PC-3 (cell line): Measurements from ENCODE around the gene OR1J2. TPM values are rescaled to one million over a fixed set of nuclear protein-coding genes. Genes with fewer than 3 reads are reported as not detected.

Experiments used
- ATAC-seq: fragments of 200-7000 bp; cut with Tn5 transposase; 2 replicates; pipeline ENCODE4 v1.9.1; 2020; ENCODE audit warnings: mild to moderate bottlenecking, moderate library complexity
- Bru-seq: library from RNA; stranded (reverse); fragments of 400-500 nt; gene quantifications from one replicate; lab custom pipeline; 2021; lab: Mats Ljungman, UMichigan
- BruChase-seq, 2 experiments: library from RNA; stranded (reverse); fragments of 400-500 nt; gene quantifications; one replicate each; lab custom pipeline; 2021; lab: Mats Ljungman, UMichigan
- BruUV-seq: library from RNA; stranded (reverse); fragments of 400-500 nt; replicated peaks from 2 replicates; lab custom pipeline; 2021; lab: Mats Ljungman, UMichigan
- CTCF ChIA-PET: fragments of 300-600 bp; sonication (Branson Sonifier 250); formaldehyde crosslinking; loops from one replicate; lab custom pipeline; 2022; ENCODE audit warnings: antibody characterized with exemption; lab: Charles Lee
- POLR2A ChIA-PET: fragments of 300-600 bp; sonication (Branson Sonifier 250); formaldehyde crosslinking; loops from one replicate; lab custom pipeline; 2022; ENCODE audit warnings: antibody characterized with exemption; ENCODE audit not compliant: unreplicated experiment; lab: Charles Lee
- DNase-seq: peaks from one replicate; pipeline ENCODE4 v3.0.0-alpha.2; 2015
- H2AFZ ChIP-seq: fragments of 300-600 bp; sonication (generic); 2 replicates; pipeline ENCODE4 v1.6.0; 2016; ENCODE audit warnings: antibody characterized with exemption, low read length
- H3F3A ChIP-seq: fragments of 300-600 bp; sonication (generic); one replicate; pipeline ENCODE4 v1.6.0; 2017; ENCODE audit warnings: antibody characterized with exemption, low read length, control low read depth, mild to moderate bottlenecking; ENCODE audit not compliant: unreplicated experiment
- H3K27ac ChIP-seq: fragments of 300-600 bp; sonication (generic); 2 replicates; pipeline ENCODE4 v1.5.1; 2016; ENCODE audit warnings: mild to moderate bottlenecking, low read length
- H3K27me3 ChIP-seq: fragments of 300-600 bp; sonication (generic); 2 replicates; pipeline ENCODE4 v1.6.1; 2016; ENCODE audit warnings: low read length, mixed read lengths
- H3K36me3 ChIP-seq: fragments of 300-600 bp; sonication (generic); 2 replicates; pipeline ENCODE4 v1.6.1; 2016; ENCODE audit warnings: low read depth, mixed run types, low read length, mixed read lengths
- H3K4me1 ChIP-seq: fragments of 300-600 bp; sonication (generic); 2 replicates; pipeline ENCODE4 v1.5.1; 2016; ENCODE audit warnings: low read length; ENCODE audit not compliant: insufficient read depth
- H3K4me2 ChIP-seq: fragments of 300-600 bp; sonication (generic); 2 replicates; pipeline ENCODE4 v1.6.0; 2016; ENCODE audit warnings: low read length
- H3K4me3 ChIP-seq: fragments of 300-600 bp; sonication (generic); 2 replicates; pipeline ENCODE4 v1.5.1; 2016; ENCODE audit warnings: mild to moderate bottlenecking, low read length, mixed read lengths
- H3K79me2 ChIP-seq: fragments of 300-600 bp; sonication (generic); 2 replicates; pipeline ENCODE4 v1.6.1; 2017; ENCODE audit warnings: low read length, mixed read lengths
- H3K9ac ChIP-seq: fragments of 300-600 bp; sonication (generic); 2 replicates; pipeline ENCODE4 v1.6.0; 2016; ENCODE audit warnings: mild to moderate bottlenecking, low read length
- H3K9me2 ChIP-seq: fragments of 300-600 bp; sonication (generic); replicated peaks from 2 replicates; pipeline ENCODE4 v1.6.1; 2016; ENCODE audit warnings: mixed run types, low read length, mixed read lengths
- H3K9me3 ChIP-seq: fragments of 300-600 bp; sonication (generic); 2 replicates; pipeline ENCODE4 v1.6.1; 2016; ENCODE audit warnings: low read length, mixed read lengths
- H4K20me1 ChIP-seq: fragments of 300-600 bp; sonication (generic); 2 replicates; pipeline ENCODE4 v1.6.1; 2016; ENCODE audit warnings: low read length, mixed read lengths
- EZH2 ChIP-seq: fragments of 300-600 bp; sonication (generic); IDR thresholded peaks from one replicate; pipeline ENCODE4 v1.6.1; 2017; ENCODE audit warnings: antibody characterized with exemption, mild to moderate bottlenecking, low read length; ENCODE audit not compliant: unreplicated experiment
- EZH2phosphoT487 ChIP-seq: fragments of 300-600 bp; sonication (generic); IDR thresholded peaks from 2 replicates; pipeline ENCODE4 v1.6.1; 2018; ENCODE audit warnings: mild to moderate bottlenecking, antibody characterized with exemption, low read length, borderline replicate concordance
- intact Hi-C: fragments of 100-400 bp; cut with micrococcal nuclease; formaldehyde crosslinking; loops from 2 replicates; pipeline ENCODE4 v1.9.0; 2023
- long read RNA-seq: library from polyadenylated mRNA; unstranded; transcript quantifications from one replicate; pipeline ENCODE4 v2.0.0, GENCODE V29; 2021; ENCODE audit not compliant: unreplicated experiment
- total RNA-seq: library from RNA; depleted of rRNA; stranded (reverse); fragments of >200 nt; gene quantifications from 2 replicates; pipeline ENCODE4 v1.2.3, GENCODE V29; 2014; rRNA removed
- TF ChIP-seq, protein P1 (sequence below): fragments of 300-600 bp; sonication (generic); conservative IDR thresholded peaks from 2 replicates; pipeline ENCODE4 v1.5.1; 2017; ENCODE audit warnings: antibody characterized with exemption, low read depth, mild to moderate bottlenecking, low read length

Gene OR1J2, protein sequence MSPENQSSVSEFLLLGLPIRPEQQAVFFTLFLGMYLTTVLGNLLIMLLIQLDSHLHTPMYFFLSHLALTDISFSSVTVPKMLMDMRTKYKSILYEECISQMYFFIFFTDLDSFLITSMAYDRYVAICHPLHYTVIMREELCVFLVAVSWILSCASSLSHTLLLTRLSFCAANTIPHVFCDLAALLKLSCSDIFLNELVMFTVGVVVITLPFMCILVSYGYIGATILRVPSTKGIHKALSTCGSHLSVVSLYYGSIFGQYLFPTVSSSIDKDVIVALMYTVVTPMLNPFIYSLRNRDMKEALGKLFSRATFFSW
- total RNA-seq (not detected in 2 replicates), Bru-seq, nascent RNA (not detected), BruChase-seq, experiment 1, labeled RNA remaining after a 6-hour chase (not detected), BruChase-seq, experiment 2, labeled RNA remaining after a 2-hour chase (percentile 19 among the genes with signal in this experiment)
- long read RNA-seq = 0 reads

- H3K36me3 ChIP-seq = no peaks in the 10 kb centered on the region
- ATAC-seq (no peak), DNase-seq (no peak)
- H3K4me3 ChIP-seq = no peak within 1 kb of the TSS
- intact Hi-C loops = no loop called here
- peaks cover 51% of the 10 kb centered on the region for H3K27me3 ChIP-seq
- H3K4me2 ChIP-seq = no peak within 1 kb of the TSS
- no peaks in the 10 kb centered on the region for H3K9me2 ChIP-seq
- H3K79me2 ChIP-seq = no peaks in the 10 kb centered on the region
- ChIA-PET POLR2A (no interaction called here), CTCF (no interaction called here)
- H3K9me3 ChIP-seq = no peaks in the 10 kb centered on the region
- H3K4me1 ChIP-seq = no peaks in the 10 kb centered on the region
- TF ChIP-seq EZH2phosphoT487 (no peak), EZH2 (no peak)
- TF ChIP-seq, protein P1, sequence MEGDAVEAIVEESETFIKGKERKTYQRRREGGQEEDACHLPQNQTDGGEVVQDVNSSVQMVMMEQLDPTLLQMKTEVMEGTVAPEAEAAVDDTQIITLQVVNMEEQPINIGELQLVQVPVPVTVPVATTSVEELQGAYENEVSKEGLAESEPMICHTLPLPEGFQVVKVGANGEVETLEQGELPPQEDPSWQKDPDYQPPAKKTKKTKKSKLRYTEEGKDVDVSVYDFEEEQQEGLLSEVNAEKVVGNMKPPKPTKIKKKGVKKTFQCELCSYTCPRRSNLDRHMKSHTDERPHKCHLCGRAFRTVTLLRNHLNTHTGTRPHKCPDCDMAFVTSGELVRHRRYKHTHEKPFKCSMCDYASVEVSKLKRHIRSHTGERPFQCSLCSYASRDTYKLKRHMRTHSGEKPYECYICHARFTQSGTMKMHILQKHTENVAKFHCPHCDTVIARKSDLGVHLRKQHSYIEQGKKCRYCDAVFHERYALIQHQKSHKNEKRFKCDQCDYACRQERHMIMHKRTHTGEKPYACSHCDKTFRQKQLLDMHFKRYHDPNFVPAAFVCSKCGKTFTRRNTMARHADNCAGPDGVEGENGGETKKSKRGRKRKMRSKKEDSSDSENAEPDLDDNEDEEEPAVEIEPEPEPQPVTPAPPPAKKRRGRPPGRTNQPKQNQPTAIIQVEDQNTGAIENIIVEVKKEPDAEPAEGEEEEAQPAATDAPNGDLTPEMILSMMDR = no peak
- no peak within 1 kb of the TSS for H3K9ac ChIP-seq
- H3F3A ChIP-seq = no peaks in the 10 kb centered on the region
- H2AFZ ChIP-seq = no peak within 1 kb of the TSS
- no TSS peak for BruUV-seq
- no peak within 1 kb of the TSS for H3K27ac ChIP-seq
- H4K20me1 ChIP-seq = no peaks in the 10 kb centered on the region
Observed at GRCh38 chr9:122510502-122510901, at the start of gene OR1J2. OR1J2 (plus strand) TSS chr9:122510802; CDS start chr9:122510802, 0 bp downstream.

DNA sequence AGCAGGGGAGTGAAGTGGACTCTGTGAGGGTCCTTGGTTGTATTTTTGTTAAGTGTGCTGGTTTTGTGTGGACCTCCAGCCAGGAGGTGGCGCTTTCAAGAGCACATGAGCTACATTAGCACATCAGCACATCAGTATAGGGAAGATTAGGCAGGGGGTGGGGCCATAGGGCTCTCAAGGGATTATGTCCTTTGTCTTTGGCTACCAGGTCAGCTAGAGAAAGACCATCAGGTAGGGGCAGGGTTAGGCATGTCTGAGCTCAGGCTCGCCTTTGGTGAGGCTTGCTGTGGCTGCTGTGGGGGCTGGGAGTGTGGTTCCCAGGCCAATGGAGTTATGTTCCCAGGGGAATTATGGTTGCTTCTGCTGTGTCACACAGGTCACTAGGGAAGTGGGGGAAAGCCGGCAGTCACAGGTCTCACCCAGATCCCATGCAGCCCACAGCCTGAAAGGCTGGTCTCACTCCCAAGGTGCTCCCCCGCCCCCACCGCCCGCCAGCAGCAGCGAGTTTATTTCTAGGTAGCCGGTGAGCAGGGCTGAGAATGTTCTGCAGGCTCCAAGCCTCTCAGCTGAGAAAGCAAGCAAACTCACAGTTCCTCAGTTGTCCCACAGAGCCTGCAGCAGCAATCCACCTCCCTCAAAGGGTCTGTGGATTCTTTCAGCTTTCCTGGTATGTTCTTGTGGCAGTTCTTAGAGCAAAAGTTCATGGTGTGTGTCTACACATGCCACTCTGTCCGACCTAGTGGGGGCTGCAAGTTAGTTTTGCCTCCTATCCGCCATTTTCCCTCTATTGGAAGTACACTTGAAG, 46.6 kb upstream of the OR1J2 start:
- ATAC-seq (peak; percentile 59), DNase-seq (peak; percentile 50)
- BruUV-seq = no TSS peak
- H3K9ac ChIP-seq = peak overlapping the region; percentile 32
- CTCF ChIA-PET = interaction anchor here (0.7 kb wide), 1 partner anchor 681 kb away, joined by 3 read pairs; no protein-coding TSS in a partner anchor
- no peaks in the 10 kb centered on the region for H4K20me1 ChIP-seq
- peaks cover 4% of the 10 kb centered on the region; the same call in 1 of the 2 replicates for H3K27me3 ChIP-seq
- intact Hi-C loops = loop anchor here (10.0 kb wide), 1 partner anchor 531 kb away; no protein-coding TSS in a partner anchor
- no peaks in the 10 kb centered on the region for H3K36me3 ChIP-seq
- peaks cover 8% of the 10 kb centered on the region; the same call in 1 of the 2 replicates for H3K4me1 ChIP-seq
- POLR2A ChIA-PET = no interaction called here
- H2AFZ ChIP-seq = peak overlapping the region; percentile 79
- no peak overlapping the region for H3K27ac ChIP-seq
- TF ChIP-seq EZH2phosphoT487 = no peak
- TF ChIP-seq, protein P1 = peak; percentile 65
- no peak for TF ChIP-seq EZH2
- H3K4me2 ChIP-seq = peak overlapping the region; percentile 99
- H3F3A ChIP-seq = no peaks in the 10 kb centered on the region
- no peaks in the 10 kb centered on the region for H3K9me2 ChIP-seq
- H3K9me3 ChIP-seq = no peaks in the 10 kb centered on the region
- H3K79me2 ChIP-seq = no peaks in the 10 kb centered on the region
- H3K4me3 ChIP-seq = peak overlapping the region; percentile 73
